Raji (cell line): ENCODE data around the gene TBC1D10A.

Experiments used
- POLR2A ChIP-seq: IDR thresholded peaks from 2 replicates; pipeline ENCODE4 v1.6.1; 2011; ENCODE audit warnings: low read depth, low read length, control low read depth; ENCODE audit not compliant: insufficient read depth

Gene TBC1D10A

GRCh38 chr22:30301995-30302809 is 24.5 kb downstream of the TBC1D10A start:
- no peak for TF ChIP-seq POLR2A

- TF ChIP-seq POLR2A, result no peak
Measured at GRCh38 chr22:30299322-30299721, 27.4 kb downstream of the TBC1D10A start.

DNA sequence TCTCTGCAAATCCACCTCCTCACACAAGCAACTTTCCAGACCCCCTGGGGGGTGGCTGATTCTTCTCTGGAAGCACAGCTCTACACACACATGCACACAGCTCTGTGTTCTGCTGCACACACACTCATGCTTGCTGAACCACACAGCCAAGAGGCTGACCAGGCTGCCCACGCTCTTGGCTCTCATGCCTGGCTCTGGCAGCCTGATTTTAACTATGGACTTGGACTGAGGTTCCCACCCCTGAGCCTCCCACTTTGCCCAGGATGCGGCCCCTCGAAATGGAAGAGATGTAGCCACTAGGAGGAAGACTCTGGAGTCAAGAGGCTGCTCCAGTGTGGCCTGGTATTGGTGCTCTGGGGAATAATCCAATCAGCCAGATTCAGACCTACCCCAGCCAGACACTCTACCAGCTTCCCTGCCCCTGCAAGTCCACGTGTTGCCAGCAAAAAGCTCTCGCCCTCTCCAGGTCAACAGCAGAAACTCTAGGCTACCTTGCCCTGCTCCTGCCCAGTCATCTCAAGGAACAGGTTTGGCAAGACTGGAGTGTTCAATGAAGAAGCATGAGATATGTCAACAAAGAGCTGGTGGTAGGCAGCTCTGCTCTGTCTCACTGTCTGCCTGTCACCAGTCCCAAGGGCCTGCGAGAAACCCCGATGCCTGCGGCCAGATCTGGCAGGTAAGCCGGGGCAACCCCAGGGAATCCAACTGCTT is 28.6 kb downstream of the TBC1D10A start:
- no peak for TF ChIP-seq POLR2A

DNA sequence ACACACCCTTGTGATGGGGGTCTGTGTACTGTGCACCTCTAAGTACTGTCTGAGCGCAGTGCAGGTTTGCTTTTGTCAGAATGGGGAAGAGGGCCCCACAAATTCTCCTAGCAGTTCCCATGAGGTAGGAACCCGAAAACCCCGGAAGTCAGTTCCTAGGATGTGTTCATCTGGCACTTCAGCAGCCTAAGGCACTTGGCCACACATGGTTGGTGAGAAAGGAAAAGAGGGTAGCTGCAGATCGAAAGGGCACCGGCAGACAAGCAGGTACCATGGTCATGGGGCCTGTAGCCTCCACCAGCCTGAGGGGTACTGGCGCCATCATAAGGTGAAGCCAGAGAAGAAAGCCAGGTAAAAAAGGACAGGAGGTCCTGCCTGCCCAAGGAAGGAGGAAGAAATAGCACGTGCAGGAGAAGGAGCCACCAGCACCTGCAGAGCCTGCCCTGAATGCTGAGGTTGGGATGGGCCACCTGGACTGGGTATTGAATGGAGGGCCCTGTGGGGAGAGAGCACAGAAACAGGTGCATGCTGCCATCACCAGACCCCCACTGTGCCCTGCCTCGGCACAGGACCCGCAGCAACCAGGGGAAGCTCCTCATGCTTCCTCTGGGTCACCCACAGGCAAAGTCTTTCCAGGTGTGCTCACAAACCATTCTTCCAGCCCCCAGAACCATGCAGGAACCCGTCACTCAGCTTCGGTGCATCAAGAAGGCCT is 29.3 kb downstream of the TBC1D10A start:
- no peak for TF ChIP-seq POLR2A

DNA sequence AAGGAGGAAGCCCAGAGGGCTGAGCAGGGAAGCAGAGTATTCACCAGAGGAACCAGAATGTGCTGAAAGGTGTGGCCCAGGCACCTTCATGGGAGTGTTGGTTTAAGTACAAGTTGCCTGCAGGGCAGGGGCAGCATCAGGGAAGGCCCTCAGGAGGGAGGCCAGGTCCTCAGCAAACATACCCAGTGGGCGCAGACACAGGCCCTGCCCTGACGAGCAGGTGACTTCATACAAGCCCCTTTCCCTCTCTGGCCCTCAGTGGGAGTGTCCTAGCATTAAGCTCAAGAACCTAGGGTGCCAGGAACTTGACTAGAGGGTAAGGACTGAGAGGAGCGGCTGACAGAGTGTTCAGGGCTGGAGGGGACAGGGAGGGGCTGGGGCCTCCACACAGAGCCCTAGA is 29.9 kb downstream of the TBC1D10A start:
- no peak for TF ChIP-seq POLR2A

- no peak for TF ChIP-seq POLR2A
Measured at GRCh38 chr22:30296324-30296723, 30.4 kb downstream of the TBC1D10A start.

- no peak for TF ChIP-seq POLR2A
Measured at GRCh38 chr22:30295576-30295975, 31.2 kb downstream of the TBC1D10A start.

GRCh38 chr22:30294830-30295229 is 31.9 kb downstream of the TBC1D10A start:
- no peak for TF ChIP-seq POLR2A

- no peak for TF ChIP-seq POLR2A
Measured at GRCh38 chr22:30294066-30294465, 32.7 kb downstream of the TBC1D10A start.

- no peak for TF ChIP-seq POLR2A
Measured at GRCh38 chr22:30293026-30293425, 33.7 kb downstream of the TBC1D10A start.

DNA sequence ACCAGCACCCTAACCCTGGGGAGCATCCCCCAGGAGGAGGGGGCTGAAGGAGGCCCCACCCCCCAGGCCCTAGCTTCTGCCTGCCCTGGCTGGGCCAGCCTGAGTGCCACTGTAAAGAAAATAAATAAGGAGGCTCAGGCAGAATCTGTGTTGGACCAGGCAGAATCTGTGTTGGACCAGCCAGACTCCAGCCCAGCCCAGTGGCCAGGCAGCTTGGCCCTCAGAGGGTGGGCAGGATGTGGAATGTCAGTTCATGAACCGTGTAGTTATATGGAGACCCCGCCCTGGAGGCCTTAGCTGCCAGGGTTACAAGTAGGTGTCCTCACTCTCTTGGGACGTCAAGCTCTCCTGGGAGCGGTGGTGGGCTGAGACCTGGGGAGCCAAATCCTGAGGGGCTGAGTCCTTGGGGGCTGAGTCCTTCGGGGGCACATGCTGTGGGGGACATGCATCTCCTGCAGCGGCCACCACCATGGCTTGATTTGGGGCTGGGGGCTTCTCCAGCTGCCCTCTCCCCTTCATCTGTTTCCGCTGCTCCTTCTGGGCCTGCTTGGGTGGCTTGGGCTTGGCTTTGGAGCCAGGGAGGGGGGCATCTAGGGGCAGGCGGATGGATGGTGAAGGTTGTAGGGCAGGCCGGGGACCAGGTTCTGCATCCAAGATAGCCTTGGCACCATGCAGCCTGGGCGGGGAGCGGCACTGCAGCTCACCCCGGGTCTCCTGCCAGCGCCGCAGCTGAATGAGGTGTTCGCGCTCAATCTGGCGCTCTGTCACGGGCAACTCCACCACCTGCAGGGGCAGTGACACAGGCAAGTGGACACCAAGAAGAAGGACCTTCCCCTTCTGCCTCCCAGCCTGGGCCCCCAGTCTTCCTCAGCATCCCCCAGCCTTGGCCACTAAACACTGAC is 34.4 kb downstream of the TBC1D10A start:
- TF ChIP-seq POLR2A, result no peak

DNA sequence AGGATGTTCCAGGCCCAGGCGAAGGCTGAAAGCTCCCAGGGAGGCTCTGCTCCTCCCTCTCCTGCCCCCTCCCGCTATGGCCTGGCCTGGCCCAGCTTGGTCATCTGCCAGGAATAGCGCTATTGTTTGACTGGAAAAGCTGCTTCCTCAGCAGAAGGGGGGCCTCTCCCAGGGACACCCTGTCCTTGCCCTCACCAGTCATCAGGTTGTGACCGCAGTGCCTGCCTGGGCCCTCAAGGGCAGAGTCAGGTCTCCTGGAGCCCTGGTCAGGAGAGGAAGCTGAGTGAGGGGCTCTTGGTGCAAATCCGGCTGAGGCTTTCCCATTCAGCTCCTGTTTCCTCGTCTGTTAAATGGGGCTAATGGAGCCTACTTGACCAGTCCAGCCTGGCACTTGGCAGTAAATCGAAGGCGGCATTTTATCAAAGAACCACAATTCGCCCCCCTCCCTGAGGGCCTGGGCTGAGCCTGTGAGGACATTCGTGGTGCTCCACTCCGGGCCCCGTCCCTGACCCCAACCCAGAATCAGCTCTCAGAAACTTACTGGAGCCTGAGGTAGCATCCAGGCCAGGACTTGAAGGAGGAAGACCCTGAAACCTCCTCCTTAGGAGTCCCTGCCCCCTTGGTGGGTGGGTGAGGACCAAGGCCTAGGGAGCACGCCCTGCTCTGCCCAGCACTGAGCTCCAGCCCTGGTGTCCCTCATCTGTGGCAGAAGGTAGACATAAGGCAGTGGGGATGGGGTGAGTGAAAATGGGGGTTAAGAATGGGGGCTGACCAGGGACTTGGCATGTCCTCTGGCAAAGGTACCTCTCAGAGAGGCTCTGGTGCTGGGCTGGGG is 35.5 kb downstream of the TBC1D10A start:
- no peak for TF ChIP-seq POLR2A

GRCh38 chr22:30290342-30291057 is 36.2 kb downstream of the TBC1D10A start:
- TF ChIP-seq POLR2A, result no peak
